ENCODE data around the gene BIN1. TPM values are rescaled to one million over a fixed set of nuclear protein-coding genes. Genes with fewer than 3 reads are reported as not detected.

The BIN1 gene
- polyA plus RNA-seq, 1 donor (not counting 4 experiments of a cell fraction or from before 2014, with no cell fraction given) = 5.4 TPM

DNA sequence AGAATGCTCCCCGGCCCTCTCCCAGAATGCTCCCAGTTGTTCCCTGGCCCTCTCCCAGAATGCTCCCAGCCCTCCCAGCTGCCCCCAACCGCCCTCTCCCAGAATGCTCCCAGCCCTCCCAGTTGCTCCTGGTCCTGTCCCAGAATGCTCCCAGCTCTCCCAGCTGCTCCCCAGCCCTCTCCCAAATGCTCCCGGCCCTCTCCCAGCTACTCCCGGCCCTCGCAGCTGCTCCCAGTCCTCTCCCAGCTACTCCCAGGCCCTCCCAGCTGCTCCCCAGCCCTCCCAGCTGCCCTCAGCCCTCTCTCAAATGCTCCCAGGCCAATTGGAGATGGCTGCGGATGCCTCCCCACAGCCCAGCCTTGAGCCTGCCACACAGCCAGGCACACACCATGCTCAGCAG, 31.1 kb downstream of the BIN1 start:
- no peak for FAIRE-seq
- Histone ChIP-seq H3K36me3 (ENCODE audit: control insufficient read depth in 2 of 2, extremely low read depth in 1 of 2, insufficient read depth in 2 of 2, low read length in 2 of 2) (no peaks in the 10 kb centered on the region), H3K9me3 (ENCODE audit: control insufficient read depth, low read depth, low read length) (no peaks in the 10 kb centered on the region), H3K4me3 (ENCODE audit: control insufficient read depth in 2 of 3, extremely low read depth in 1 of 3, insufficient read depth in 2 of 3, low read depth in 1 of 3, low read length in 3 of 3) (no peak overlapping the region), H3K4me1 (ENCODE audit: control insufficient read depth, extremely low read depth, insufficient read depth, low read length) (peaks cover 4% of the 10 kb centered on the region), H3K9me1 (ENCODE audit: control insufficient read depth, extremely low read depth, insufficient read depth, low read length) (no peaks in the 10 kb centered on the region), H3K27me3 (ENCODE audit: control insufficient read depth, extremely low read depth, insufficient read depth, low read length) (no peaks in the 10 kb centered on the region), H2AFZ (ENCODE audit: control insufficient read depth, low read length) (no peak overlapping the region), H3K4me2 (ENCODE audit: control insufficient read depth, extremely low read depth, insufficient read depth, low read depth, low read length) (no peak overlapping the region), H3K79me2 (ENCODE audit: control insufficient read depth, insufficient read depth, low read length) (no peaks in the 10 kb centered on the region), H3K9ac (ENCODE audit: control insufficient read depth, extremely low read depth, insufficient read depth, low read length) (no peak overlapping the region), H4K20me1 (ENCODE audit: control insufficient read depth, extremely low read depth, insufficient read depth, low read length) (no peaks in the 10 kb centered on the region), H3K27ac (ENCODE audit: control insufficient read depth, insufficient read depth, low read length) (no peak overlapping the region)
- no peak for DNase-seq (ENCODE audit: low read depth, low spot score)
- no peak for TF ChIP-seq EZH2 (IDR thresholded peaks at IDR 0.05; ENCODE audit: low read length)
- TF ChIP-seq, protein P1, sequence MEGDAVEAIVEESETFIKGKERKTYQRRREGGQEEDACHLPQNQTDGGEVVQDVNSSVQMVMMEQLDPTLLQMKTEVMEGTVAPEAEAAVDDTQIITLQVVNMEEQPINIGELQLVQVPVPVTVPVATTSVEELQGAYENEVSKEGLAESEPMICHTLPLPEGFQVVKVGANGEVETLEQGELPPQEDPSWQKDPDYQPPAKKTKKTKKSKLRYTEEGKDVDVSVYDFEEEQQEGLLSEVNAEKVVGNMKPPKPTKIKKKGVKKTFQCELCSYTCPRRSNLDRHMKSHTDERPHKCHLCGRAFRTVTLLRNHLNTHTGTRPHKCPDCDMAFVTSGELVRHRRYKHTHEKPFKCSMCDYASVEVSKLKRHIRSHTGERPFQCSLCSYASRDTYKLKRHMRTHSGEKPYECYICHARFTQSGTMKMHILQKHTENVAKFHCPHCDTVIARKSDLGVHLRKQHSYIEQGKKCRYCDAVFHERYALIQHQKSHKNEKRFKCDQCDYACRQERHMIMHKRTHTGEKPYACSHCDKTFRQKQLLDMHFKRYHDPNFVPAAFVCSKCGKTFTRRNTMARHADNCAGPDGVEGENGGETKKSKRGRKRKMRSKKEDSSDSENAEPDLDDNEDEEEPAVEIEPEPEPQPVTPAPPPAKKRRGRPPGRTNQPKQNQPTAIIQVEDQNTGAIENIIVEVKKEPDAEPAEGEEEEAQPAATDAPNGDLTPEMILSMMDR (optimal IDR thresholded peaks at IDR 0.05 in 1 of 3, IDR thresholded peaks at IDR 0.05 in 1 of 3, conservative IDR thresholded peaks at IDR 0.05 in 1 of 3; ENCODE audit: extremely low read depth in 1 of 3, insufficient read depth in 2 of 3, low read length in 3 of 3) = no peak
- dilution Hi-C loops (cut with MboI; ENCODE audit: extremely low pct_ligation_motif_present, low sequenced_read_pairs) = no loop called here

DNA sequence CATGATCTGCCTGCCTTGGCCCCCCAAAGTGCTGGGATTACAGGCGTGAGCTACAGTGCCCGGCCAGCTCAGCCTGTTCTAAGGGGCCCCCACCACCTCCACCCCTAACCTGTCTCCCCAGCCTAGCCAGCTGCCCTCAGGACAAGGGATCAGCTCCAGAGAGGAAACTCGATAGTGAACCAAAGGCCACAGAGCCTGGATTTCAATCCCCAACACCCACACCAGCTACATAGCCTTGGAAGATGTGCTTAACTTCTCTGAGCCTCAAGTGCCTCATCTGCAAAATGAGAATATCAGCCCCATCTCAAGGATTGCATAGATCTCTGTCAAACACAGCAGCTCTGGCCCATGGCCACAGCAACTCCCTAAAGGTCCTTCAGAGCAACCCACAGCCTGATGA, 32.0 kb downstream of the BIN1 start:
- H4K20me1 ChIP-seq (ENCODE audit: control insufficient read depth, extremely low read depth, insufficient read depth, low read length) = no peaks in the 10 kb centered on the region
- no peaks in the 10 kb centered on the region for H3K79me2 ChIP-seq (ENCODE audit: control insufficient read depth, insufficient read depth, low read length)
- H3K9me1 ChIP-seq (ENCODE audit: control insufficient read depth, extremely low read depth, insufficient read depth, low read length) = no peaks in the 10 kb centered on the region
- DNase-seq (ENCODE audit: low read depth, low spot score) (no peak), FAIRE-seq (no peak)
- H2AFZ ChIP-seq (ENCODE audit: control insufficient read depth, low read length) = no peak overlapping the region
- dilution Hi-C loops (cut with MboI; ENCODE audit: extremely low pct_ligation_motif_present, low sequenced_read_pairs) = no loop called here
- no peaks in the 10 kb centered on the region for H3K27me3 ChIP-seq (ENCODE audit: control insufficient read depth, extremely low read depth, insufficient read depth, low read length)
- H3K9ac ChIP-seq (ENCODE audit: control insufficient read depth, extremely low read depth, insufficient read depth, low read length) = no peak overlapping the region
- no peak overlapping the region for H3K4me2 ChIP-seq (ENCODE audit: control insufficient read depth, extremely low read depth, insufficient read depth, low read depth, low read length)
- H3K4me1 ChIP-seq (ENCODE audit: control insufficient read depth, extremely low read depth, insufficient read depth, low read length) = peaks cover 4% of the 10 kb centered on the region
- no peaks in the 10 kb centered on the region for H3K36me3 ChIP-seq (ENCODE audit: control insufficient read depth in 2 of 2, extremely low read depth in 1 of 2, insufficient read depth in 2 of 2, low read length in 2 of 2)
- H3K9me3 ChIP-seq (ENCODE audit: control insufficient read depth, low read depth, low read length) = no peaks in the 10 kb centered on the region
- TF ChIP-seq, protein P1 (optimal IDR thresholded peaks at IDR 0.05 in 1 of 3, IDR thresholded peaks at IDR 0.05 in 1 of 3, conservative IDR thresholded peaks at IDR 0.05 in 1 of 3; ENCODE audit: extremely low read depth in 1 of 3, insufficient read depth in 2 of 3, low read length in 3 of 3) = no peak
- no peak for TF ChIP-seq EZH2 (IDR thresholded peaks at IDR 0.05; ENCODE audit: low read length)
- H3K4me3 ChIP-seq (ENCODE audit: control insufficient read depth in 2 of 3, extremely low read depth in 1 of 3, insufficient read depth in 2 of 3, low read depth in 1 of 3, low read length in 3 of 3) = no peak overlapping the region
- no peak overlapping the region for H3K27ac ChIP-seq (ENCODE audit: control insufficient read depth, insufficient read depth, low read length)
